ENCODE measurements around the gene EEF1AKMT3. TPM values are rescaled to one million over a fixed set of nuclear protein-coding genes. Genes with fewer than 3 reads are reported as not detected.

EEF1AKMT3 gene
- total and polyA plus RNA-seq, 2 experiments from 2014 or later = 1.3 to 5.3 TPM

GRCh38 chr12:57733928-57734327, 38.5 kb upstream of the EEF1AKMT3 start:
- TF ChIP-seq EZH2 (IDR thresholded peaks at IDR 0.05; ENCODE audit: low read depth, unreplicated experiment) (no peak), ZNF331 (CRISPR knock-in tag; IDR thresholded peaks at IDR 0.05; ENCODE audit: low read depth) (no peak), ZNF462 (CRISPR knock-in tag; IDR thresholded peaks at IDR 0.05) (no peak), JUNB (IDR thresholded peaks at IDR 0.05; ENCODE audit: unreplicated experiment) (no peak), REST (IDR thresholded peaks at IDR 0.05; ENCODE audit: unreplicated experiment) (no peak), ETS1 (IDR thresholded peaks at IDR 0.05) (no peak), POLR2AphosphoS5 (IDR thresholded peaks at IDR 0.05; ENCODE audit: low read depth) (no peak), EZH2phosphoT487 (IDR thresholded peaks at IDR 0.05; ENCODE audit: unreplicated experiment) (no peak)
- H3F3A ChIP-seq (replicated peaks; ENCODE audit: low read depth) = peaks cover 10% of the 10 kb centered on the region
- H3K9me3 Mint-ChIP-seq = peaks cover 2% of the 10 kb centered on the region
- no peaks in the 10 kb centered on the region for H3K36me3 ChIP-seq (ENCODE audit: insufficient read depth)
- no peak overlapping the region for H3K27ac ChIP-seq (ENCODE audit: low read depth)
- no peak overlapping the region for H2AFZ ChIP-seq
- H3K36me3 Mint-ChIP-seq (ENCODE audit: low read depth) = no peaks in the 10 kb centered on the region
- H3K9me2 ChIP-seq (ENCODE audit: insufficient read depth) = no peaks in the 10 kb centered on the region
- H3K4me1 ChIP-seq (ENCODE audit: insufficient read depth) = peaks cover 15% of the 10 kb centered on the region
- peaks cover 100% of the 10 kb centered on the region for H3K27me3 ChIP-seq (ENCODE audit: insufficient read depth)
- H3K79me2 ChIP-seq (replicated peaks; ENCODE audit: insufficient read depth) = no peaks in the 10 kb centered on the region
- H3K4me1 Mint-ChIP-seq = peaks cover 25% of the 10 kb centered on the region
- no peak for ATAC-seq
- no peak overlapping the region for H3K4me3 Mint-ChIP-seq
- no peak for DNase-seq (ENCODE audit: low spot score)
- H3K4me3 ChIP-seq = no peak overlapping the region
- H3K27me3 Mint-ChIP-seq (ENCODE audit: insufficient read depth, low read depth, poor library complexity) = peaks cover 91% of the 10 kb centered on the region
- no peaks in the 10 kb centered on the region; the same call in 1 of the 2 replicates for H4K20me1 ChIP-seq (replicated peaks; ENCODE audit: insufficient read depth)
- H3K27ac Mint-ChIP-seq = no peak overlapping the region
- H3K4me2 ChIP-seq = no peak overlapping the region
